Keratinocyte (primary cell): ENCODE results near the gene B3GLCT. TPM values are rescaled to one million over a fixed set of nuclear protein-coding genes. Genes with fewer than 3 reads are reported as not detected.

ENCODE experiments used
- DNase-seq: peaks from one replicate; pipeline ENCODE4 v3.0.0-alpha.2; 2011; ENCODE audit warnings: low read depth, missing footprints, low spot score
- FAIRE-seq: peaks from 2 replicates; lab custom pipeline; 2011; peaks lifted over from hg19 to GRCh38; lab: Jason Lieb, UNC
- H2AFZ ChIP-seq: 2 replicates; pipeline ENCODE4 v1.6.0; 2012; ENCODE audit warnings: low read length, control low read depth, inconsistent platforms; ENCODE audit not compliant: control insufficient read depth
- H3K27ac ChIP-seq: 2 replicates; pipeline ENCODE4 v1.5.1; 2011; ENCODE audit warnings: low read length; ENCODE audit not compliant: control insufficient read depth, insufficient read depth
- H3K27me3 ChIP-seq: 3 replicates; pipeline ENCODE4 v1.6.0; 2011; ENCODE audit warnings: low read length; ENCODE audit not compliant: control insufficient read depth, insufficient read depth; ENCODE audit errors: extremely low read depth
- H3K36me3 ChIP-seq, 2 experiments: 2 replicates in 1 of 2; 3 replicates in 1 of 2; pipeline ENCODE4 v1.5.1; 2011; ENCODE audit warnings: low read length in 2 of 2, mild to moderate bottlenecking in 1 of 2; ENCODE audit not compliant: control insufficient read depth in 2 of 2, insufficient read depth in 2 of 2; ENCODE audit errors: extremely low read depth in 1 of 2
- H3K4me1 ChIP-seq: 3 replicates; pipeline ENCODE4 v1.5.1; 2011; ENCODE audit warnings: low read length; ENCODE audit not compliant: control insufficient read depth, insufficient read depth; ENCODE audit errors: extremely low read depth
- H3K4me2 ChIP-seq: 3 replicates; pipeline ENCODE4 v1.6.0; 2011; ENCODE audit warnings: low read depth, low read length; ENCODE audit not compliant: control insufficient read depth, insufficient read depth; ENCODE audit errors: extremely low read depth
- H3K4me3 ChIP-seq, 3 experiments: fragments of 200-600 bp in 1 of 3; sonication (generic) in 1 of 3; 2 replicates in 2 of 3; 3 replicates in 1 of 3; pipeline ENCODE4 v1.5.1; 2011 to 2016; ENCODE audit warnings: low read length in 3 of 3, mild to moderate bottlenecking in 3 of 3, control low read depth in 2 of 3, inconsistent platforms in 1 of 3, low read depth in 1 of 3, mixed read lengths in 1 of 3, mixed run types in 1 of 3, moderate library complexity in 1 of 3; ENCODE audit not compliant: control insufficient read depth in 2 of 3, insufficient read depth in 2 of 3; ENCODE audit errors: extremely low read depth in 1 of 3
- H3K79me2 ChIP-seq: 2 replicates; pipeline ENCODE4 v1.6.0; 2012; ENCODE audit warnings: low read length; ENCODE audit not compliant: control insufficient read depth, insufficient read depth
- H3K9ac ChIP-seq: 3 replicates; pipeline ENCODE4 v1.6.0; 2011; ENCODE audit warnings: low read length; ENCODE audit not compliant: control insufficient read depth, insufficient read depth; ENCODE audit errors: extremely low read depth
- H3K9me1 ChIP-seq: 3 replicates; pipeline ENCODE4 v1.6.0; 2011; ENCODE audit warnings: low read length; ENCODE audit not compliant: control insufficient read depth, insufficient read depth; ENCODE audit errors: extremely low read depth
- H3K9me3 ChIP-seq: 2 replicates; pipeline ENCODE4 v1.5.1; 2012; ENCODE audit warnings: low read depth, low read length; ENCODE audit not compliant: control insufficient read depth
- H4K20me1 ChIP-seq: 3 replicates; pipeline ENCODE4 v1.6.0; 2011; ENCODE audit warnings: low read length; ENCODE audit not compliant: control insufficient read depth, insufficient read depth; ENCODE audit errors: extremely low read depth
- EZH2 ChIP-seq: IDR thresholded peaks from one replicate; pipeline ENCODE4 v1.6.1; 2012; ENCODE audit warnings: inconsistent platforms, mild to moderate bottlenecking, low read length, moderate library complexity
- dilution Hi-C: fragments of 300-500 bp; cut with MboI; formaldehyde crosslinking; loops from one replicate; pipeline ENCODE4 v1.7.0; 2020; ENCODE audit warnings: low sequenced_read_pairs; ENCODE audit not compliant: extremely low pct_ligation_motif_present
- polyA plus RNA-seq, 5 experiments: library from polyadenylated mRNA; depleted of rRNA in 3 of 5; stranded (reverse) in 3 of 5; stranded (forward) in 1 of 5; unstranded in 1 of 5; fragments of >200 nt; gene quantifications; 1 replicate in 1 of 5; 2 replicates in 3 of 5; 3 replicates in 1 of 5; pipeline versions ENCODE4 v1.2.1 to v1.2.3, GENCODE V29; 2011 to 2012; ENCODE audit warnings: missing spikeins in 2 of 5, low read depth in 1 of 5, low replicate concordance in 1 of 5
- TF ChIP-seq, protein P1 (sequence below), 3 experiments: IDR thresholded peaks in 1 of 3; conservative IDR thresholded peaks in 1 of 3; optimal IDR thresholded peaks in 1 of 3; 2 replicates in 2 of 3; 3 replicates in 1 of 3; pipeline versions ENCODE3 to v1.5.1; 2011; ENCODE audit warnings: low read length in 3 of 3, mild to moderate bottlenecking in 3 of 3, moderate library complexity in 2 of 3, control low read depth in 1 of 3, inconsistent platforms in 1 of 3; ENCODE audit not compliant: insufficient read depth in 2 of 3; ENCODE audit errors: extremely low read depth in 1 of 3

The B3GLCT gene
- polyA plus RNA-seq, 1 donor (not counting 4 experiments of a cell fraction or from before 2014, with no cell fraction given): 4.4 TPM

DNA sequence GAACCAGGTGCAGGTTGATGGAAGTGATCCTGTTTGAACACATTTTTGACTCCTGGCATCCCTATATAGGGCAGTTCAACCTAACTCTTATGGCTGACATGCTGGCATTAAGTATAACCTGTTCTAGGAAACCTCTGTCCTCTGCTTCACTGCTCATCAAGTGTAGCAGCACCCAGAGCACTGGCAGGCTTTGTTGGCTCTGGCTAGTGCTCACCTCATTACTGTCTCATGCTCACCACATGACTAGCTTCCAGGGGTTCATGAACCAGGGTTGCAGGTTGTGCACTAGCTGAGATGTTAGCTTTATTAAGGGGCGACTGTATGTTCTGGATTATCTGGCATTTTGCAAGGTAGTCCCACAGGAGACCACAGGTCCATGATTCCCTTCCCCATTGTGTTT is 63.6 kb downstream of the B3GLCT start:
- H3K4me2 ChIP-seq: no peak overlapping the region
- TF ChIP-seq EZH2: no peak
- TF ChIP-seq, protein P1, sequence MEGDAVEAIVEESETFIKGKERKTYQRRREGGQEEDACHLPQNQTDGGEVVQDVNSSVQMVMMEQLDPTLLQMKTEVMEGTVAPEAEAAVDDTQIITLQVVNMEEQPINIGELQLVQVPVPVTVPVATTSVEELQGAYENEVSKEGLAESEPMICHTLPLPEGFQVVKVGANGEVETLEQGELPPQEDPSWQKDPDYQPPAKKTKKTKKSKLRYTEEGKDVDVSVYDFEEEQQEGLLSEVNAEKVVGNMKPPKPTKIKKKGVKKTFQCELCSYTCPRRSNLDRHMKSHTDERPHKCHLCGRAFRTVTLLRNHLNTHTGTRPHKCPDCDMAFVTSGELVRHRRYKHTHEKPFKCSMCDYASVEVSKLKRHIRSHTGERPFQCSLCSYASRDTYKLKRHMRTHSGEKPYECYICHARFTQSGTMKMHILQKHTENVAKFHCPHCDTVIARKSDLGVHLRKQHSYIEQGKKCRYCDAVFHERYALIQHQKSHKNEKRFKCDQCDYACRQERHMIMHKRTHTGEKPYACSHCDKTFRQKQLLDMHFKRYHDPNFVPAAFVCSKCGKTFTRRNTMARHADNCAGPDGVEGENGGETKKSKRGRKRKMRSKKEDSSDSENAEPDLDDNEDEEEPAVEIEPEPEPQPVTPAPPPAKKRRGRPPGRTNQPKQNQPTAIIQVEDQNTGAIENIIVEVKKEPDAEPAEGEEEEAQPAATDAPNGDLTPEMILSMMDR (optimal IDR thresholded peaks at IDR 0.05 in 1 of 3, IDR thresholded peaks at IDR 0.05 in 1 of 3, conservative IDR thresholded peaks at IDR 0.05 in 1 of 3; ENCODE audit: extremely low read depth in 1 of 3, insufficient read depth in 2 of 3, low read length in 3 of 3): no peak
- H3K36me3 ChIP-seq: no peaks in the 10 kb centered on the region
- FAIRE-seq (no peak), DNase-seq (no peak)
- no peak overlapping the region for H2AFZ ChIP-seq
- no peaks in the 10 kb centered on the region for H4K20me1 ChIP-seq
- no peaks in the 10 kb centered on the region for H3K79me2 ChIP-seq
- H3K4me3 ChIP-seq: no peak overlapping the region
- no peaks in the 10 kb centered on the region for H3K9me1 ChIP-seq
- H3K9ac ChIP-seq: no peak overlapping the region
- H3K9me3 ChIP-seq: no peaks in the 10 kb centered on the region
- peaks cover 8% of the 10 kb centered on the region for H3K4me1 ChIP-seq
- dilution Hi-C loops: no loop called here
- H3K27me3 ChIP-seq: no peaks in the 10 kb centered on the region
- no peak overlapping the region for H3K27ac ChIP-seq

DNA sequence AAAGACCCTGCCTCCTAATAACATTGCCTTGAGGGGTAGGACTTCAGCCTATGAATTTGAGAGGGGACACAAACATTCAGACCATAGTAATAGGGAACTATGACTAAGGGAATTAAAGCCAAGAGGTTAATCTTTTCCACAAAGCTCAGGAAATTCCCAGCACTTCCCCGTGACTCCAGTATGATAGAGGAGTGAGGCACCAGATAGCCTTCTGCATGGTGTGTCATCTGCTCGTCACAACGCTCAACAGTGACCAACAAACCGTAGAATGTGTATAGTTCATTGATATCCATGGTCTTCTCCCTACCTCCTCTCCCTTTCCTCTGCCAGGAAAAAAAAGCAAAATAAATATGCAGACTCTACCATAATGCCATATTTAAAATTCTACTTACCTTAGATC is 64.4 kb downstream of the B3GLCT start:
- H3K9me1 ChIP-seq: no peaks in the 10 kb centered on the region
- H3K9ac ChIP-seq: no peak overlapping the region
- H3K27ac ChIP-seq: no peak overlapping the region
- dilution Hi-C loops: no loop called here
- FAIRE-seq (no peak), DNase-seq (no peak)
- no peaks in the 10 kb centered on the region for H4K20me1 ChIP-seq
- TF ChIP-seq, protein P1 (optimal IDR thresholded peaks at IDR 0.05 in 1 of 3, IDR thresholded peaks at IDR 0.05 in 1 of 3, conservative IDR thresholded peaks at IDR 0.05 in 1 of 3; ENCODE audit: extremely low read depth in 1 of 3, insufficient read depth in 2 of 3, low read length in 3 of 3): no peak
- no peak for TF ChIP-seq EZH2
- H3K4me2 ChIP-seq: no peak overlapping the region
- no peak overlapping the region for H2AFZ ChIP-seq
- H3K4me1 ChIP-seq: peaks cover 8% of the 10 kb centered on the region
- H3K79me2 ChIP-seq: no peaks in the 10 kb centered on the region
- no peaks in the 10 kb centered on the region for H3K27me3 ChIP-seq
- H3K9me3 ChIP-seq: no peaks in the 10 kb centered on the region
- H3K4me3 ChIP-seq: no peak overlapping the region
- H3K36me3 ChIP-seq: no peaks in the 10 kb centered on the region
